ENCODE results near the gene CLOCK. TPM values are rescaled to one million over a fixed set of nuclear protein-coding genes. Genes with fewer than 3 reads are reported as not detected.

Gene CLOCK
- total and polyA plus RNA-seq, 9 of the 15 experiments (the other 6 are each of a cell fraction or from before 2014, with no cell fraction given) = 3.7 to 14.4 (median 9.4) TPM

GRCh38 chr4:55395529-55396307 is 151.0 kb downstream of the CLOCK start, which contains the start of gene TMEM165 (continued):
- TF ChIP-seq ZBTB40 (IDR thresholded peaks at IDR 0.05) (no peak; the same call in 1 of the 2 replicates), ZBTB40 (CRISPR knock-in tag; IDR thresholded peaks at IDR 0.05) (no peak), ZNF444 (CRISPR knock-in tag; IDR thresholded peaks at IDR 0.05) (no peak), HMG20A (CRISPR knock-in tag; conservative IDR thresholded peaks at IDR 0.05) (no peak), FOXK1 (CRISPR knock-in tag; IDR thresholded peaks at IDR 0.05; ENCODE audit: borderline replicate concordance) (no peak), ZNF830 (CRISPR knock-in tag; IDR thresholded peaks at IDR 0.05) (no peak), ZBTB9 (CRISPR knock-in tag; IDR thresholded peaks at IDR 0.05) (no peak), CUX1 (CRISPR knock-in tag; IDR thresholded peaks at IDR 0.05) (no peak), MEIS2 (IDR thresholded peaks at IDR 0.05; ENCODE audit: partially characterized antibody) (no peak)

All from K562 (cell line).